Caco-2 (cell line): ENCODE results near the gene HEPHL1. TPM values are rescaled to one million over a fixed set of nuclear protein-coding genes. Genes with fewer than 3 reads are reported as not detected.

Experiments used
- BruUV-seq: library from RNA; stranded (reverse); fragments of 400-500 nt; replicated peaks from 2 replicates; lab custom pipeline; 2021; lab: Mats Ljungman, UMichigan
- CTCF ChIA-PET: fragments of 300-600 bp; sonication (Branson Sonifier 250); formaldehyde crosslinking; loops from one replicate; lab custom pipeline; 2022; ENCODE audit warnings: antibody characterized with exemption; lab: Charles Lee
- POLR2A ChIA-PET: fragments of 300-600 bp; sonication (Branson Sonifier 250); formaldehyde crosslinking; loops from one replicate; lab custom pipeline; 2022; ENCODE audit warnings: antibody characterized with exemption; lab: Charles Lee
- DNase-seq, 2 experiments: peaks; one replicate each; pipeline versions ENCODE4 v3.0.0 to v3.0.0-alpha.2; 2020 to 2022
- H3K27me3 ChIP-seq: replicated peaks from 2 replicates; pipeline ENCODE4 v1.6.0; 2011; ENCODE audit warnings: low read length; ENCODE audit not compliant: control insufficient read depth, insufficient read depth
- H3K36me3 ChIP-seq: 2 replicates; pipeline ENCODE4 v1.5.1; 2011; ENCODE audit warnings: low read length; ENCODE audit not compliant: control insufficient read depth, insufficient read depth
- H3K4me1 ChIP-seq: fragments of 250-450 bp; sonication (Bioruptor Pico); 2 replicates; pipeline ENCODE4 v1.5.1; 2020; ENCODE audit warnings: mild to moderate bottlenecking
- H3K4me3 ChIP-seq: 2 replicates; pipeline ENCODE4 v1.5.1; 2011; ENCODE audit warnings: low read depth, mild to moderate bottlenecking, control low read depth, low read length
- H3K9me3 ChIP-seq: fragments of 250-450 bp; sonication (Bioruptor Pico); 2 replicates; pipeline ENCODE4 v1.5.1; 2020; ENCODE audit warnings: mild to moderate bottlenecking, moderate library complexity
- H3K27ac Mint-ChIP-seq: one replicate; pipeline ENCODE4 v1.8.0; 2022; ENCODE audit warnings: mixed read lengths; ENCODE audit not compliant: unreplicated experiment
- H3K27me3 Mint-ChIP-seq: one replicate; pipeline ENCODE4 v1.8.0; 2022; ENCODE audit warnings: mixed read lengths; ENCODE audit not compliant: insufficient read depth, unreplicated experiment
- H3K36me3 Mint-ChIP-seq: one replicate; pipeline ENCODE4 v1.8.0; 2022; ENCODE audit warnings: mild to moderate bottlenecking, mixed read lengths; ENCODE audit not compliant: insufficient read depth, unreplicated experiment
- H3K4me1 Mint-ChIP-seq: one replicate; pipeline ENCODE4 v1.8.0; 2022; ENCODE audit warnings: low read depth, mixed read lengths; ENCODE audit not compliant: unreplicated experiment
- H3K4me3 Mint-ChIP-seq: one replicate; pipeline ENCODE4 v1.8.0; 2022; ENCODE audit warnings: mild to moderate bottlenecking, moderate library complexity, mixed read lengths; ENCODE audit not compliant: unreplicated experiment
- H3K9me3 Mint-ChIP-seq: one replicate; pipeline ENCODE4 v1.8.0; 2022; ENCODE audit warnings: mixed read lengths; ENCODE audit not compliant: unreplicated experiment
- CTCF ChIP-seq, 2 experiments: fragments of 200-600 bp in 1 of 2; IDR thresholded peaks; 1 replicate in 1 of 2; 2 replicates in 1 of 2; pipeline versions ENCODE4 v1.5.1 to v1.8.0; 2011 to 2022; ENCODE audit warnings: antibody characterized with exemption in 1 of 2, control low read depth in 1 of 2, inconsistent platforms in 1 of 2, low read depth in 1 of 2, low read length in 1 of 2, mild to moderate bottlenecking in 1 of 2, moderate library complexity in 1 of 2; ENCODE audit not compliant: insufficient read depth in 1 of 2, severe bottlenecking in 1 of 2, unreplicated experiment in 1 of 2
- intact Hi-C: fragments of 100-400 bp; cut with micrococcal nuclease; formaldehyde crosslinking; loops from one replicate; pipeline ENCODE4 v1.10.0; 2022; ENCODE audit not compliant: unreplicated experiment
- total RNA-seq: library from RNA; stranded (reverse); gene quantifications from 2 replicates; pipeline ENCODE4 v1.2.3, GENCODE V29; 2022

Gene HEPHL1
- total RNA-seq, 1 experiment from 2014 or later, result not detected

GRCh38 chr11:94125407-94126115 is 104.4 kb downstream of the HEPHL1 start:
- Mint-ChIP-seq H3K27me3 (no peaks in the 10 kb centered on the region), H3K4me1 (peaks cover 15% of the 10 kb centered on the region), H3K27ac (no peak overlapping the region), H3K9me3 (no peaks in the 10 kb centered on the region), H3K36me3 (peaks cover 9% of the 10 kb centered on the region), H3K4me3 (no peak overlapping the region)
- BruUV-seq, result no TSS peak
- H3K36me3 ChIP-seq, result no peaks in the 10 kb centered on the region
- intact Hi-C loops, result loop anchor here (5.0 kb wide), 1 partner anchor 367 kb away; the partner anchor contains the start of genes ANKRD49 and MRE11
- no peak for TF ChIP-seq CTCF (IDR thresholded peaks at IDR 0.05; ENCODE audit: insufficient read depth in 1 of 2, low read depth in 1 of 2, low read length in 1 of 2, severe bottlenecking in 1 of 2, unreplicated experiment in 1 of 2)
- no peak overlapping the region for H3K4me3 ChIP-seq
- H3K4me1 ChIP-seq, result peaks cover 18% of the 10 kb centered on the region
- no peaks in the 10 kb centered on the region for H3K27me3 ChIP-seq
- POLR2A ChIA-PET, result interaction anchor here (0.6 kb wide), 1 partner anchor 26 kb away, joined by 3 read pairs; no protein-coding TSS in a partner anchor
- CTCF ChIA-PET, result no interaction called here
- DNase-seq, result no peak
- no peaks in the 10 kb centered on the region for H3K9me3 ChIP-seq

GRCh38 chr11:94127638-94128037 is 106.5 kb downstream of the HEPHL1 start:
- Histone ChIP-seq H3K27me3 (no peaks in the 10 kb centered on the region), H3K36me3 (no peaks in the 10 kb centered on the region), H3K4me3 (peak overlapping the region; percentile 70), H3K9me3 (no peaks in the 10 kb centered on the region), H3K4me1 (peaks cover 18% of the 10 kb centered on the region)
- peak overlapping the region; percentile 4 for H3K27ac Mint-ChIP-seq
- peaks cover 15% of the 10 kb centered on the region for H3K4me1 Mint-ChIP-seq
- DNase-seq, result no peak
- H3K9me3 Mint-ChIP-seq, result no peaks in the 10 kb centered on the region
- intact Hi-C loops, result loop anchor here (1.0 to 5.0 kb wide), 3 partner anchors 37 to 365 kb away; partner anchors contain the start of genes ANKRD49 and MRE11
- BruUV-seq, result no TSS peak
- H3K27me3 Mint-ChIP-seq, result no peaks in the 10 kb centered on the region
- TF ChIP-seq CTCF (IDR thresholded peaks at IDR 0.05; ENCODE audit: insufficient read depth in 1 of 2, low read depth in 1 of 2, low read length in 1 of 2, severe bottlenecking in 1 of 2, unreplicated experiment in 1 of 2), result no peak
- peaks cover 9% of the 10 kb centered on the region for H3K36me3 Mint-ChIP-seq
- ChIA-PET POLR2A (interaction anchor here (1.0 to 2.2 kb wide), 4 partner anchors 8 to 460 kb away, joined by 3 to 7 read pairs (median 4); partner anchors contain the start of genes C11orf54 and TAF1D), CTCF (interaction anchor here (1.3 to 2.8 kb wide), 3 partner anchors 16 to 232 kb away, joined by 5 to 33 read pairs (median 5); no protein-coding TSS in a partner anchor)
- H3K4me3 Mint-ChIP-seq, result no peak overlapping the region

- no peaks in the 10 kb centered on the region for H3K9me3 ChIP-seq
- H3K4me1 ChIP-seq, result peaks cover 18% of the 10 kb centered on the region
- H3K36me3 Mint-ChIP-seq, result peaks cover 9% of the 10 kb centered on the region
- TF ChIP-seq CTCF (IDR thresholded peaks at IDR 0.05; ENCODE audit: insufficient read depth in 1 of 2, low read depth in 1 of 2, low read length in 1 of 2, severe bottlenecking in 1 of 2, unreplicated experiment in 1 of 2), result no peak
- H3K27me3 ChIP-seq, result no peaks in the 10 kb centered on the region
- no peaks in the 10 kb centered on the region for H3K9me3 Mint-ChIP-seq
- no peaks in the 10 kb centered on the region for H3K27me3 Mint-ChIP-seq
- H3K36me3 ChIP-seq, result peaks cover 1% of the 10 kb centered on the region; the same call in 1 of the 2 replicates
- ChIA-PET CTCF (interaction anchor here (0.6 to 2.8 kb wide), 8 partner anchors 14 to 472 kb away, joined by 3 to 33 read pairs (median 4); no protein-coding TSS in a partner anchor), POLR2A (interaction anchor here (0.5 to 2.2 kb wide), 15 partner anchors 9 to 1661 kb away, joined by 3 to 21 read pairs (median 4); partner anchors contain the start of genes C11orf54, FAM76B and TAF1D)
- no peak overlapping the region for H3K4me3 Mint-ChIP-seq
- TSS peak; percentile 82 for BruUV-seq
- no peak for DNase-seq
- H3K4me1 Mint-ChIP-seq, result peaks cover 15% of the 10 kb centered on the region
- H3K27ac Mint-ChIP-seq, result no peak overlapping the region
- intact Hi-C loops, result loop anchor here (2.0 to 5.0 kb wide), 2 partner anchors 38 to 364 kb away; partner anchors contain the start of genes ANKRD49 and MRE11
- H3K4me3 ChIP-seq, result peak overlapping the region; percentile 70
Measured at GRCh38 chr11:94128291-94128745, 107.2 kb downstream of the HEPHL1 start.
